SK-N-SH (cell line): Measurements from ENCODE around the gene USP40. TPM values are rescaled to one million over a fixed set of nuclear protein-coding genes. Genes with fewer than 3 reads are reported as not detected.
A peak's percentile ranks its signal among the peaks of the same experiment; 100 is the strongest.

Experiments
- CTCF ChIA-PET: fragments of 300-600, 350-600 bp; formaldehyde crosslinking; extraction: SDS; loops from one replicate; lab custom pipeline; 2021; lab: Yijun Ruan, JAX
- POLR2A ChIA-PET: fragments of 350-600 bp; sonication (Branson Sonifier 250); formaldehyde crosslinking; extraction: SDS; loops from one replicate; lab custom pipeline; 2020; ENCODE audit warnings: antibody characterized with exemption, inconsistent platforms; lab: Yijun Ruan, JAX
- DNase-seq: peaks from one replicate; pipeline ENCODE4 v3.0.0; 2012
- H2AFZ ChIP-seq: fragments of 200-600 bp; sonication (generic); 2 replicates; pipeline ENCODE4 v1.8.1; 2016; ENCODE audit warnings: antibody characterized with exemption, mild to moderate bottlenecking, low read depth
- H3F3A ChIP-seq: fragments of 200-600 bp; sonication (generic); replicated peaks from 2 replicates; pipeline ENCODE3; 2016; ENCODE audit warnings: antibody characterized with exemption, mild to moderate bottlenecking; ENCODE audit not compliant: insufficient read depth
- H3K27ac ChIP-seq, 2 experiments: fragments of 200-500 bp in 1 of 2; fragments of 200-600 bp in 1 of 2; sonication (Bioruptor generic) in 1 of 2; sonication (generic), shearing (Covaris generic) in 1 of 2; 2 replicates each; pipeline versions ENCODE4 v1.5.1 to v1.6.1; 2014 to 2016; ENCODE audit warnings: low read depth in 2 of 2, inconsistent platforms in 1 of 2, low read length in 1 of 2, mild to moderate bottlenecking in 1 of 2, mixed read lengths in 1 of 2
- H3K27me3 ChIP-seq: fragments of 200-600 bp; sonication (generic), shearing (Covaris generic); 2 replicates; pipeline ENCODE4 v1.6.1; 2016; ENCODE audit warnings: mixed run types; ENCODE audit not compliant: insufficient read depth
- H3K36me3 ChIP-seq, 2 experiments: fragments of 200-500 bp in 1 of 2; fragments of 200-600 bp in 1 of 2; sonication (Bioruptor generic) in 1 of 2; sonication (generic) in 1 of 2; replicated peaks in 1 of 2; 2 replicates each; pipeline versions ENCODE3 to v1.5.1; 2014 to 2016; ENCODE audit warnings: low read length in 1 of 2, mild to moderate bottlenecking in 1 of 2; ENCODE audit not compliant: insufficient read depth in 2 of 2, control insufficient read depth in 1 of 2
- H3K4me1 ChIP-seq, 2 experiments: fragments of 200-500 bp in 1 of 2; fragments of 200-600 bp in 1 of 2; sonication (Bioruptor generic) in 1 of 2; sonication (generic), shearing (Covaris generic) in 1 of 2; 2 replicates each; pipeline versions ENCODE4 v1.5.1 to v1.6.1; 2014 to 2016; ENCODE audit warnings: low read depth in 1 of 2, low read length in 1 of 2, mixed run types in 1 of 2; ENCODE audit not compliant: insufficient read depth in 2 of 2, control insufficient read depth in 1 of 2
- H3K4me2 ChIP-seq: fragments of 200-600 bp; sonication (generic), shearing (Covaris generic); 2 replicates; pipeline ENCODE4 v1.6.1; 2017; ENCODE audit warnings: mixed run types
- H3K4me3 ChIP-seq, 2 experiments: fragments of 200-500 bp in 1 of 2; fragments of 200-600 bp in 1 of 2; sonication (Bioruptor generic) in 1 of 2; sonication (generic), shearing (Covaris generic) in 1 of 2; 2 replicates each; pipeline versions ENCODE4 v1.5.1 to v1.8.1; 2014 to 2016; ENCODE audit warnings: low read depth in 2 of 2, inconsistent platforms in 1 of 2, low read length in 1 of 2, mild to moderate bottlenecking in 1 of 2, mixed read lengths in 1 of 2, moderate library complexity in 1 of 2
- H3K79me2 ChIP-seq: fragments of 200-600 bp; sonication (generic); 2 replicates; pipeline ENCODE4 v1.8.1; 2017; ENCODE audit warnings: mild to moderate bottlenecking; ENCODE audit not compliant: insufficient read depth
- H3K9ac ChIP-seq: fragments of 200-600 bp; sonication (generic); 2 replicates; pipeline ENCODE4 v1.6.1; 2017; ENCODE audit warnings: mixed run types
- H3K9me2 ChIP-seq: fragments of 200-600 bp; sonication (generic); 2 replicates; pipeline ENCODE4 v1.6.1; 2017; ENCODE audit warnings: mixed run types
- H3K9me3 ChIP-seq: fragments of 200-600 bp; sonication (generic); 2 replicates; pipeline ENCODE4 v1.6.1; 2017; ENCODE audit warnings: mixed run types, mild to moderate bottlenecking, moderate library complexity
- H4K20me1 ChIP-seq: fragments of 200-600 bp; sonication (generic); 2 replicates; pipeline ENCODE4 v1.6.1; 2017; ENCODE audit warnings: mild to moderate bottlenecking, mixed run types; ENCODE audit not compliant: insufficient read depth
- ELF1 ChIP-seq: IDR thresholded peaks from 2 replicates; pipeline ENCODE4 v1.4.0; 2012
- EP300 ChIP-seq, 2 experiments: IDR thresholded peaks; 2 replicates each; pipeline versions ENCODE4 v1.4.0 to v1.6.1; 2012; ENCODE audit warnings: borderline replicate concordance in 1 of 2, low read depth in 1 of 2, low read length in 1 of 2
- FOSL2 ChIP-seq: IDR thresholded peaks from 2 replicates; pipeline ENCODE4 v1.4.0; 2012; ENCODE audit warnings: low read depth, mild to moderate bottlenecking, moderate library complexity, borderline replicate concordance
- FOXM1 ChIP-seq: IDR thresholded peaks from 2 replicates; pipeline ENCODE4 v1.4.0; 2012; ENCODE audit warnings: low read depth, mild to moderate bottlenecking
- MEF2A ChIP-seq: IDR thresholded peaks from 2 replicates; pipeline ENCODE4 v1.4.0; 2012; ENCODE audit warnings: low read depth, borderline replicate concordance
- MXI1 ChIP-seq: IDR thresholded peaks from 2 replicates; pipeline ENCODE4 v1.6.1; 2012; ENCODE audit warnings: mild to moderate bottlenecking, low read depth, low read length, improper control_type of control experiment
- NFIC ChIP-seq: IDR thresholded peaks from 2 replicates; pipeline ENCODE4 v1.4.0; 2012; ENCODE audit warnings: borderline replicate concordance
- NRF1 ChIP-seq: IDR thresholded peaks from 2 replicates; pipeline ENCODE4 v1.6.1; 2012; ENCODE audit warnings: low read depth, mild to moderate bottlenecking, low read length
- RAD21 ChIP-seq: IDR thresholded peaks from 2 replicates; pipeline ENCODE4 v1.6.1; 2012; ENCODE audit warnings: mild to moderate bottlenecking, low read length
- RCOR1 ChIP-seq: fragments of 150-350 bp; IDR thresholded peaks from 2 replicates; pipeline ENCODE4 v1.6.1; 2017; ENCODE audit warnings: antibody characterized with exemption, low read length
- RXRA ChIP-seq: IDR thresholded peaks from 2 replicates; pipeline ENCODE4 v1.4.0; 2012; ENCODE audit warnings: low read depth, mild to moderate bottlenecking, borderline replicate concordance
- SIN3A ChIP-seq: IDR thresholded peaks from 2 replicates; pipeline ENCODE4 v1.6.1; 2012; ENCODE audit warnings: low read depth, mild to moderate bottlenecking, low read length, moderate library complexity, borderline replicate concordance
- TAF1 ChIP-seq: IDR thresholded peaks from 2 replicates; pipeline ENCODE4 v1.6.1; 2012; ENCODE audit warnings: low read depth, mild to moderate bottlenecking, low read length, moderate library complexity, borderline replicate concordance
- TCF12 ChIP-seq: IDR thresholded peaks from 2 replicates; pipeline ENCODE4 v1.4.0; 2012
- TEAD4 ChIP-seq: IDR thresholded peaks from 2 replicates; pipeline ENCODE4 v1.4.0; 2012; ENCODE audit warnings: mild to moderate bottlenecking, borderline replicate concordance; ENCODE audit not compliant: insufficient read depth
- WGBS: methylation state at CpG from one replicate; pipeline ENCODE4 v1.1.6; 2017; ENCODE audit warnings: low lambda C conversion rate; 5-methylcytosine and 5-hydroxymethylcytosine counted together
- polyA plus RNA-seq, 3 experiments: library from polyadenylated mRNA; depleted of rRNA; stranded (reverse); fragments of >200 nt; gene quantifications; 2 replicates each; pipeline ENCODE4 v1.2.3, GENCODE V29; 2012
- TF ChIP-seq, protein P1 (sequence below): IDR thresholded peaks from 2 replicates; pipeline ENCODE4 v1.6.1; 2012; ENCODE audit warnings: mild to moderate bottlenecking, low read depth, low read length, moderate library complexity
- TF ChIP-seq, protein P2 (sequence below): fragments of 150-350 bp; IDR thresholded peaks from 2 replicates; pipeline ENCODE4 v1.6.1; 2017; ENCODE audit warnings: antibody characterized with exemption, low read length, low read depth, borderline replicate concordance
- TF ChIP-seq, protein P3 (sequence below): fragments of 150-350 bp; IDR thresholded peaks from 2 replicates; pipeline ENCODE4 v1.6.1; 2016; ENCODE audit warnings: mild to moderate bottlenecking, low read depth, low read length
- TF ChIP-seq, protein P4 (sequence below): IDR thresholded peaks from 2 replicates; pipeline ENCODE4 v1.4.0; 2012; ENCODE audit warnings: low read depth, borderline replicate concordance

USP40 gene
- polyA plus RNA-seq, 1 of the 3 experiments (the other 2 are of a cell fraction) = 37.0 TPM

DNA sequence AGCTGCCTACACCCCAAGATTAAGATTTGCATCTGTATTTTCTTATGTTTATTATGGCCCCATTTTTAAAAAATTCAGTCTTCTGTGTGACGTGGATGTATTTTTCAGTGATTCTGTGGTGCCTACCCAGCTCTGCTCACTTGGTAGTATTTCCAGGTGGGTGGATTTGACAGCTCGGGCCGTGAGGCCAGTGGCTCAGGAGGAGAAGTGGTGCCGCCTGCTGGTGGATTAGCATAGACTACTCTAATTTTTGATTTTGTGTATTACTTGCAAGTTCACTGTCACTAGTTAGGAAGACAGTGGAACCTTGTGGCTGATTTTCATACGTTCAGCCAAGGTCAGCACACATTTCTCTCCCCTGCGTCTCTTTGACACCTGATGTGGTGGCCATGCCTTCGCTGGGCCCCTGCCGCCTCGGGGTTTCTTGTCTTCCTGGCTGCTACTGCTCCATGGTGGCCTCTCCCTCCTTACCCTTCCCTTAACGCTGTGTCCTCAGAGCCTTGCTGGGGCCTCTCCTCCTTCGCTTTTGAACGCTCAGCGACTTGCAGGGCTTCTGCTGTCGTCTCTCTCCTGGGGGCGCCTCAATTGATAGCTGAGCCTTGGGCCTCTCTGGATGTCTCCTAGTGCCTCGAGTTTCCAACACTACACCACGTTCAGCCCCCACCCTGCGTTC lies 122.9 kb downstream of the USP40 start (continued):
- TF ChIP-seq, protein P1, sequence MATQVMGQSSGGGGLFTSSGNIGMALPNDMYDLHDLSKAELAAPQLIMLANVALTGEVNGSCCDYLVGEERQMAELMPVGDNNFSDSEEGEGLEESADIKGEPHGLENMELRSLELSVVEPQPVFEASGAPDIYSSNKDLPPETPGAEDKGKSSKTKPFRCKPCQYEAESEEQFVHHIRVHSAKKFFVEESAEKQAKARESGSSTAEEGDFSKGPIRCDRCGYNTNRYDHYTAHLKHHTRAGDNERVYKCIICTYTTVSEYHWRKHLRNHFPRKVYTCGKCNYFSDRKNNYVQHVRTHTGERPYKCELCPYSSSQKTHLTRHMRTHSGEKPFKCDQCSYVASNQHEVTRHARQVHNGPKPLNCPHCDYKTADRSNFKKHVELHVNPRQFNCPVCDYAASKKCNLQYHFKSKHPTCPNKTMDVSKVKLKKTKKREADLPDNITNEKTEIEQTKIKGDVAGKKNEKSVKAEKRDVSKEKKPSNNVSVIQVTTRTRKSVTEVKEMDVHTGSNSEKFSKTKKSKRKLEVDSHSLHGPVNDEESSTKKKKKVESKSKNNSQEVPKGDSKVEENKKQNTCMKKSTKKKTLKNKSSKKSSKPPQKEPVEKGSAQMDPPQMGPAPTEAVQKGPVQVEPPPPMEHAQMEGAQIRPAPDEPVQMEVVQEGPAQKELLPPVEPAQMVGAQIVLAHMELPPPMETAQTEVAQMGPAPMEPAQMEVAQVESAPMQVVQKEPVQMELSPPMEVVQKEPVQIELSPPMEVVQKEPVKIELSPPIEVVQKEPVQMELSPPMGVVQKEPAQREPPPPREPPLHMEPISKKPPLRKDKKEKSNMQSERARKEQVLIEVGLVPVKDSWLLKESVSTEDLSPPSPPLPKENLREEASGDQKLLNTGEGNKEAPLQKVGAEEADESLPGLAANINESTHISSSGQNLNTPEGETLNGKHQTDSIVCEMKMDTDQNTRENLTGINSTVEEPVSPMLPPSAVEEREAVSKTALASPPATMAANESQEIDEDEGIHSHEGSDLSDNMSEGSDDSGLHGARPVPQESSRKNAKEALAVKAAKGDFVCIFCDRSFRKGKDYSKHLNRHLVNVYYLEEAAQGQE = no peak
- no peak for TF ChIP-seq TAF1
- TF ChIP-seq, protein P2, sequence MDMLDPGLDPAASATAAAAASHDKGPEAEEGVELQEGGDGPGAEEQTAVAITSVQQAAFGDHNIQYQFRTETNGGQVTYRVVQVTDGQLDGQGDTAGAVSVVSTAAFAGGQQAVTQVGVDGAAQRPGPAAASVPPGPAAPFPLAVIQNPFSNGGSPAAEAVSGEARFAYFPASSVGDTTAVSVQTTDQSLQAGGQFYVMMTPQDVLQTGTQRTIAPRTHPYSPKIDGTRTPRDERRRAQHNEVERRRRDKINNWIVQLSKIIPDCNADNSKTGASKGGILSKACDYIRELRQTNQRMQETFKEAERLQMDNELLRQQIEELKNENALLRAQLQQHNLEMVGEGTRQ = no peak
- TF ChIP-seq NRF1 = no peak
- TF ChIP-seq EP300 (IDR thresholded peaks at IDR 0.05; ENCODE audit: borderline replicate concordance in 1 of 2, low read depth in 1 of 2, low read length in 1 of 2) = no peak
- TF ChIP-seq NFIC = no peak
- TF ChIP-seq MXI1 = peak; percentile 99
- peak; percentile 93 for TF ChIP-seq RAD21
- TF ChIP-seq TEAD4 = no peak
- no peak for TF ChIP-seq TCF12
- TF ChIP-seq MEF2A = no peak
- TF ChIP-seq ELF1 = no peak

DNA sequence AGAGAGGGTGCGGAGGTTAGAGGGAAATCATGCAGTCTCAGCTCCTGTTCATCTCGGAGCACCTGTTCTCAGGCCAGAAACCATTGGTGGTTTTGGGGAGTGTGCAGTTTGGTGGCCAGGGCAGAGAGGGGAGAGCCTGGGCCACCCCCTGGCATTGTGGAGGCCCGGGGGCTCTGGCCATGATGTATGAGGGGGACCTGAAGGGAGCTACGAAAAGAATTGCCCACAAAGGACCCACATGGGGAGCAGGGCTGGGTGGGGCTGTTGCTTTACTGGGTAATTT lies 124.6 kb downstream of the USP40 start:
- TF ChIP-seq FOXM1 (no peak), RXRA (no peak), RCOR1 (no peak), SIN3A (no peak), NRF1 (no peak), ELF1 (no peak), MEF2A (no peak), FOSL2 (no peak), MXI1 (no peak)
- TF ChIP-seq, protein P2 = no peak
- TF ChIP-seq, protein P3, sequence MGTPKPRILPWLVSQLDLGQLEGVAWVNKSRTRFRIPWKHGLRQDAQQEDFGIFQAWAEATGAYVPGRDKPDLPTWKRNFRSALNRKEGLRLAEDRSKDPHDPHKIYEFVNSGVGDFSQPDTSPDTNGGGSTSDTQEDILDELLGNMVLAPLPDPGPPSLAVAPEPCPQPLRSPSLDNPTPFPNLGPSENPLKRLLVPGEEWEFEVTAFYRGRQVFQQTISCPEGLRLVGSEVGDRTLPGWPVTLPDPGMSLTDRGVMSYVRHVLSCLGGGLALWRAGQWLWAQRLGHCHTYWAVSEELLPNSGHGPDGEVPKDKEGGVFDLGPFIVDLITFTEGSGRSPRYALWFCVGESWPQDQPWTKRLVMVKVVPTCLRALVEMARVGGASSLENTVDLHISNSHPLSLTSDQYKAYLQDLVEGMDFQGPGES = no peak
- TF ChIP-seq, protein P4, sequence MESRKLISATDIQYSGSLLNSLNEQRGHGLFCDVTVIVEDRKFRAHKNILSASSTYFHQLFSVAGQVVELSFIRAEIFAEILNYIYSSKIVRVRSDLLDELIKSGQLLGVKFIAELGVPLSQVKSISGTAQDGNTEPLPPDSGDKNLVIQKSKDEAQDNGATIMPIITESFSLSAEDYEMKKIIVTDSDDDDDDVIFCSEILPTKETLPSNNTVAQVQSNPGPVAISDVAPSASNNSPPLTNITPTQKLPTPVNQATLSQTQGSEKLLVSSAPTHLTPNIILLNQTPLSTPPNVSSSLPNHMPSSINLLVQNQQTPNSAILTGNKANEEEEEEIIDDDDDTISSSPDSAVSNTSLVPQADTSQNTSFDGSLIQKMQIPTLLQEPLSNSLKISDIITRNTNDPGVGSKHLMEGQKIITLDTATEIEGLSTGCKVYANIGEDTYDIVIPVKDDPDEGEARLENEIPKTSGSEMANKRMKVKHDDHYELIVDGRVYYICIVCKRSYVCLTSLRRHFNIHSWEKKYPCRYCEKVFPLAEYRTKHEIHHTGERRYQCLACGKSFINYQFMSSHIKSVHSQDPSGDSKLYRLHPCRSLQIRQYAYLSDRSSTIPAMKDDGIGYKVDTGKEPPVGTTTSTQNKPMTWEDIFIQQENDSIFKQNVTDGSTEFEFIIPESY = no peak
- Histone ChIP-seq H3K4me2 (no peak overlapping the region), H3F3A (no peaks in the 10 kb centered on the region), H3K27ac (no peak overlapping the region), H3K9ac (no peak overlapping the region), H3K9me2 (no peaks in the 10 kb centered on the region), H2AFZ (no peak overlapping the region), H3K36me3 (peaks cover 5 to 31% of the 10 kb centered on the region in 2 experiments), H3K4me3 (no peak overlapping the region), H3K79me2 (peaks cover 8% of the 10 kb centered on the region; the same call in 1 of the 2 replicates), H3K4me1 (no peaks in the 10 kb centered on the region), H4K20me1 (no peaks in the 10 kb centered on the region), H3K9me3 (no peaks in the 10 kb centered on the region), H3K27me3 (no peaks in the 10 kb centered on the region)
- POLR2A ChIA-PET = no interaction called here
- CTCF ChIA-PET = interaction anchor here (1.6 to 2.9 kb wide), 3 partner anchors 8 to 104 kb away, joined by 9 to 18 read pairs (median 10); no protein-coding TSS in a partner anchor
- 85% methylated on average over 4 of the region's 4 CpGs for WGBS
- DNase-seq = no peak
